GM19099 (cell line): Measurements from ENCODE around the gene SLC35A3.

ENCODE experiments used
- POLR2A ChIP-seq: IDR thresholded peaks from 3 replicates; pipeline ENCODE4 v1.6.1; 2011; ENCODE audit warnings: low read depth; ENCODE audit not compliant: insufficient read length; ENCODE audit errors: extremely low read depth

Gene SLC35A3

DNA sequence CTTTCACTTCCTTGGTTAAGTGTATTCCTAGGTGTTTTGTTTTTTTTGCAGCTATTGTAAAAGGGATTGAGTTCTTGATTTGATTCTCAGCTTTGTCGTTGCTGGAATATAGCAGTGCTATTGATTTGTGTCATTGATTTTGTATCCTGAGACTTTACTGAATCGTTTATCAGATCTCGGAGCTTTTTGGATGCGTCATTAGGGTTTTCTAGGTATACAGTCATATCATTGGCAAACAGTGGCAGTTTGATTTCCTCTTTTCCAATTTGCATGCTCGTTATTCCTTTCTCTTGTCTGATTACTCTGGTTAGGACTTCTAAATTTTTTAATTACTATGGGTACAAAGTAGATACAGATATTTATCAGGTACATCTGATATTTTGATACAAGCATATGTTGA lies 75.4 kb downstream of the SLC35A3 start:
- no peak for TF ChIP-seq POLR2A

DNA sequence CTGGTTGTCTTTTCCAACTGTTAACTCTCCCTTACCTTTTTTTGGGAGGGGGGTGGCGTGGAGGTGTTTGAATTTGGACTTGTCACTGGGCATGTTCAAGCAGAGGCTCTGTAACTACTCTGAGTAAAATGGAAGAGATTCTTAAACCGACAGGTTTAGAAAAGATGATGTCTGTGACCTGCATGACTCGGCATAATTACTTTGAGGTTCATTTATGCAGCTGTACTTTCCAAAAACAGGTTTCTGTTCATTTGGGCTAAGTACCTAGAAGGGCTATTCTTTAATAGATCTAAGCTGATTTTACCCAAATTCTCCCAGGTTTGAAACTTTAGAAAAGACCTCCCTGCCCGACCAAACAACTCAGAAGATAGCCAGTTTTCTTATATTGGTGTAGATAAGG lies 80.3 kb downstream of the SLC35A3 start:
- TF ChIP-seq POLR2A = no peak

DNA sequence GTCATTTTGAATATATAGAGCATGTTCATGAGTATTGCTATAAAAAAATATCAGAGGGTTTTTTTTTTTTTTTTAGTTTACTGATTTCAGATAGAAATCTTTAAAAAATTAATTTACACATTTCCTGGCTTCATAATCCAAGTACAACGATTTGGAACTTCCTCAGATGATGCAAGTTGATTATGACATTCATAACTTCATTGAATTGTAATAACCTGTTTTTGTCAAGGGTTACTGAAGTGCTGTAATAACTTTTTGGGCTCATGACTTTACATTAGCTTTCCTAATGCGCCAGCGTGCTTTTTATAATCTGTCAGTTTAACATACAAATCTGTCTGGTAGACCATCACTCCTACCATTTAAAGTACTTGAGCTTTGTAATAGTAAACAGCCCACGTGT lies 81.6 kb downstream of the SLC35A3 start:
- no peak for TF ChIP-seq POLR2A

DNA sequence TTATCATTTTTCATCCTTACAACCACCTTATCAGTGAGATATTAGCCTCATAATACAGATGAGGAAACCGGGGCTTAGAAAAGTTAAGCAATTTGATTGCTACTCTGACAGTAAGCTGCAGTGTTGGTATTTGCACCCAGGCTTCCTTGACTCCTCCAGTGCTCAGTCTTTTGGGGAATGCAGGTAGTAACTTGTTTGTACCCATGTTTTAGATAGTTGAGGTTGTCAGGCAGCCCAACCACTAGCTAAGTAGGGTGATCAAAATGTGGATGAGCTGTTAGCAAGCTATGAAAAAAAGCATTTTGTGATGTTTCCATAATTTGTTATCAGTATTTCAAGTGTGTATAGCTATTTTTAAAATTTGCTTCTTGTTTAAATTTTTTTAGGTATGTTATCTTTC lies 82.1 kb downstream of the SLC35A3 start:
- TF ChIP-seq POLR2A = no peak

DNA sequence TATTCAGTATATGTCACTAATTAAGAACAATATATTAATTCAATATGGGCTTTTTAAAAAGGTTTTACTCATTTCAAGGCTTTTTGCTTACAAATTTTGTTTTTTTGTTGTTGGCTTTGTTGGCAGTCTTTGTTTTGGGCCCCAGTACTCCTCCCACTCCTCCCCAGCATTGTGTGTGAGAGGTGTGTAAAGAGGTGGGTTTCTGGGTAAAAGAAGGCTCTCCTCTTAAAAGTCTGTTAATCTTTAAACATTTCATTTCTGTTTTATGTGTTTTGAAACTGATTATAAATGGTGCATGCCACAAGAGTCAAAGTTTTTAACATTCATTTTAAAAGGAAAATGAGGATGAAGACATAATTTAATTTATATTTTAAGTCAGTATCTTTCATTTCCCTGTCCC lies 83.3 kb downstream of the SLC35A3 start:
- TF ChIP-seq POLR2A = no peak

DNA sequence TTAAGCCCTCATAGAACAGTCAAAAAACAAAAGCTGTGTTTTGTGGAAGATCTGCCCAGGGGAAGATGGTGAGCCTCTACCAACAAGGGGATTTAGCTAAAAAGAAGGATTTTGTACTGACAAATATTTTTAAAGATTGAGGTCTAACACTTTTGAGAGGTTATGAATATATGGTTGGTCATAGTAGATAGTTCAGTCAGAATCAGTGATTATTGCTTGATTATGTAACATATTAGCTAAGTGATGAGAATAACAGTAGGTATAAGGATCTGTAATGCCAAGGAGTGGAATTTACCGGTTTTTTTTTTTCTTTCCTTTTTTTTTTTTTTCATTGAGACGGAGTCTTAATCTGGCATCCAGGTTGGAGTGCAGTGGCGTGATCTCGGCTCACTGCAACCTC lies 83.9 kb downstream of the SLC35A3 start:
- TF ChIP-seq POLR2A = no peak

DNA sequence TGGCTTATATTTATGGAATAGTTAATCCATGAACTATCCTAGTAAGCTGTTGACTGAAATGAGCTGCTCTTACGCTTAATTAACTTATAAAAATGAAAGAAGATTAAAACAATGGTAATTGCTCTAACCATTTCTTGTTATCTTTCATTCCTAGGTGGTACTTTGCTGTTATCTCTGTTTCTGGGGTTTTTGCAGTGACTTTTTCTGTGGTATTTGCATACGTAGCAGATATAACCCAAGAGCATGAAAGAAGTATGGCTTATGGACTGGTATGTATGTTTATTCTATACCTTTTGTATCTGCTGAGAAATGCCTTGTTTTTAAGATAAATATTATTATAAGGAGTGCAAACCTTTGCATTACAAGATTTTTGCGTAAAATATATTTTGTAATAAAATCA lies 91.9 kb downstream of the SLC35A3 start:
- no peak for TF ChIP-seq POLR2A

DNA sequence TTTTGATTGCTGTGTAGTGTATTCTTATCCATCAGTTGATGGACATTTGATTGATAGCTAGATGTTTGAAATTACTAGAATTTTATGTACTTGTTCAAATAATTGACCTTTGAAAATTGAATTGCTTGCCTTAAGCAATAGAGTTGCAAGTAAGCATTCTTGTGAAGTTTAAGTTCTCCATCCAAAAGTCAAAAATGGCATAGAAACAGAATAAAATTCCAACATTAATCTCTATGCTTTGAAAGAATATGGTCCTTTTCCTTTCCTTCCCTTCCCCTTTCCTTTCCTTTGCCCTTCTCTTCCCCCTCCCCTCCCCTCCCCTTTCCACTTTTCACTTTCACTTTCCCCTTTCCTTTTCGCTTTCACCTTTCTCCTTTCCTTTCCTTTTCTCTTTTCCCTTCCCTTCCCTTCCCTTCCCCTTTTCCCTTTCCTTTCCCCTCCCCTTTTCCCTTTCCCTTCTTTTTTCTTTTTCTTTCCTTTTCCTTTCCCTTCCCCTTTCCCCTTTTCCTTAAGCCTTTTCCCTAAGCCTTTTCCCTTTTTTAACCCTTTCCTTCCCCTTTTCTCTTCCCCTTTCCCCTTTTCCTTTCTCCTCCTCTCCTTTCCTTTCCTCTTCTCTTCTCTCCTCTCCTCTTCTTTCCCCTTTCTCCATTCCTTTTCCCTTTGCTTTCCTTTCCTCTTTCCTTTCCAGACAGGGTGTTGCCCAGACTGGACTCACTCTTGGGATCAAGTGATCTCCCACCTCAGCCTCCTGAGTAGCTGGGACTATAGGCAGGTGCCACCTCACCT lies 95.6 kb downstream of the SLC35A3 start:
- no peak for TF ChIP-seq POLR2A

DNA sequence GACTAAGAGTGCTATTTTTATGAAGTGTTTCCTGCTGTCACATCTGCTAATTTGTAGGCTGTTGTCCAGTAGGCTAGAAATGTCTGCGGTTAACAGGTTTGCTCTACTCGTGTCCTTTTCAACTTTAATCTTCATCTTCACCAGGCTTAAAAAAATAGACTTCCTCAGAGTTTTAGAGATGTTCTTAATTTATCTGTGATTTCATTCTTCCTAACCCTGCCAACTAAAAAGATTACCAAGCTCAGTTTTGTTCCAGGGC lies 96.1 kb downstream of the SLC35A3 start:
- no peak for TF ChIP-seq POLR2A

DNA sequence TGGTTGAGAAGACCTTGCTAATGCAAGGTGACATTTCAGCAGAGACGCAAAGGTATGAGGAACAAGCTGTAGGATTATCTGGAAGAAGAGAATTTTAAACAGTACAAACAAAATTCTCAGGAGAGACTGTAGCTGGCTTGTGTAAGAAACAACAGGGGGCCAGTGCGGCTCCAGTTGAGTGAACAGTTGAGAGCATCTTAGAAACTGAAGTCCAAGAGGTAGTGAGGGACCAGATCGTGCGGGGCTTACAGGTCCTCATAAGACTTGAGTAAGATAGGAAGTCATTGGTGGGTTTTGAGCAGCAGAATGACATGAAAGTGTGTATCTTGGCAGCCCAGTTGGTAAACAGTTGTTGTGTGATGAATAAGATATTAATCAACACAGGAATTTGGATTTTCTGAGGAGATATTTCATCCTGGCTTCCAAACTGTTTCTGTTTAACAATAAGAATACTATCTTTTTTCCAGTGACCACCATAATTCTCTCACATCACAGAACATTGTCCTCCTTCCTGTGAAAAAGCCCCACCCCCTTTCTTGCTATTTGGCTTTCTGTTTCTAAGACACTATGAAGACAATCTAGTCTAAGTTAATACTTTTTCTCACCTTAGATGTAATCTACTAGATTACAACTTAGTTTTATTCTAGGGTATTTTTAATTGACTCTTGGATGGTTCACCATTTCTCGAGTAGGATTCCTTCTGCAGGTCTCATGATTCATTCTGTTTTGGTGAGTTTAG lies 100.6 kb downstream of the SLC35A3 start:
- TF ChIP-seq POLR2A = no peak

DNA sequence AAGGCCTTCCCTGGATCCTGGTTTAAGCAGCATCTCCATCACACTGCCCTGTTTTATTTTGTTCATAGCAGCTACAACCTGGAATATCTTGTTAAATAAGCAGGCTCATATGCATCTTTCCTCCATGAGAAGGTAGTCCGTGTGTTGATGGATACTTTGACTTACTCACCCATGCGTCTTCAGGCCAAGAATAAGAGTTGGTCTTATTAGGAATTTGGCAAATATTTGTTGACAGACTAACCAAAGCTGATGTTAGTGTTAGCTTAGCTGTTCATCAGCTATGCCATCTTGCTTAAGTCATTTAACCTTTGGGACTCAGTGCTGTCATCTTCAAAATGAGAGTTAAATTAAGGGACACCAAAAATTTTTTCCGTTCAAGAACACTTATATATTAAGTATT lies 103.7 kb downstream of the SLC35A3 start:
- no peak for TF ChIP-seq POLR2A

DNA sequence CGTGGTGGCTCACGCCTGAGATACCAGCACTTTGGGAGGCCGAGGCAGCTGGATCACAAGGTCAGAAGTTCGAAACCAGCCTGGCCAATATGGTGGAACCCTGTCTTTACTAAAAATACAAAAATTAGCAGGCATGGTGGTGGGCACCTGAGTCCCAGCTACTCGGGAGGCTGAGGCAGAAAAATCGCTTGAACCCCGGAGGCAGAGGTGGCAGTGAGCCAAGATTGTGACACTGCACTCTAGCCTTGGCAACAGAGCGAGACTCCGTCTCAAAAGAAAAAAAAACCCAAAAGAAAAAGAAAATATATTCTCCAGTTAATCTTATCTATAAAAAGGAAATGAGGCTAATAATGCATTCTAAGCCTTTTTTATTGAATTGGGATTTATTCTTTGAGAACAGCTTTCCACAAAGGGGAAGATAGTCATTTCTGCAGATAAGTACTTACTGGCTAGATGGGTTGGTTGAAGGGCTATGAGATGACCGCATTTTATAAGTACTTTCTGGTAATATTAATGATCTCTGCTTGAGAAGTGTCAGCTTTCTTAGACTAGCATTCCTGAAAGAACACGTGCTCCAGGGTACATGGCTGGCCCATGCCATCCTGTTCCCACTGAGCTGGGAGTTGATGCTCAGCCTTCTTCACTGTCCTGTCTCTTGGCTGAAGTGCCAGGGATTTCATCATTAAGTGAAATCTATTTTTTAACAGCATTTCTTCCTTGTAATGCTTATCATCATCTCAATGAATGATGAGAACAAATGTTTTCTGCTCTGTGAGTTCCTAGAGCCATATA lies 105.0 kb downstream of the SLC35A3 start:
- no peak for TF ChIP-seq POLR2A

DNA sequence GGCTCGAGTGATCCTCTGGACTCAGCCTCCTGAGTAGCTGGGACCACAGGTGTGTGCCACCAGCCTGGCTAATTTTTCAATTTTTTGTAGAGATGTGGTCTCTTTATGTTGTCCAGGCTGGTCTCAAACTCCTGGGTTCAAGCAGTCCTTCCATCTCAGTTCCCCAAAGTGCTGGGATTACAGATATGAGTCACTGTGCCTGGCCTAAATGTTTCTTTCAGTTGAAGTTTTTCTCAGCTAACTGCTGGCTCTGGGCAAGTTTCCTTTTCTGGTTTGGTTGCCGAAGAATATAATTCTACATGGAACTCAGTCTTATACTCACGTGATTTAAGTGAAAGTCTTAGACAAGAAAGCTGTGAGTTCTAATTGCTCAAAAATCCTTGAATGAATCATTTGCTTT lies 106.0 kb downstream of the SLC35A3 start:
- no peak for TF ChIP-seq POLR2A

DNA sequence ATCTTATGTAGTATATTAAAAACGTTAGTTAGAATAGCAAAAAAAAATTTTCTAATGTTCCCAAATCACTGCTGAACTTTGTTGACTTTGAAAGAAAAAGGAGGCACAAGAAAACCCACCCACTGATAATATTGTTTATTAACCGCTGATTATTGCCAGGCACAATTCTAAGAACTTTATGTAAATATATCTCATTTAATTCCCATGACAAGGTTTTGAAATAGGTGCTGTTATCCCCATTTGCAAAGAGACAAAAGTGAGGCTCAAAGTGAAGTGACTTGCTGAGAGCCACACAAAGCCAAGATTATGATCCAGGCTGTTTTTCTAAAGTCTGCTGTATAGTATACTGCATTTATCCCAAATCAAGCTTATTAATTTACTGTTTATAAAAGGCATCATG lies 106.5 kb downstream of the SLC35A3 start:
- TF ChIP-seq POLR2A = no peak

DNA sequence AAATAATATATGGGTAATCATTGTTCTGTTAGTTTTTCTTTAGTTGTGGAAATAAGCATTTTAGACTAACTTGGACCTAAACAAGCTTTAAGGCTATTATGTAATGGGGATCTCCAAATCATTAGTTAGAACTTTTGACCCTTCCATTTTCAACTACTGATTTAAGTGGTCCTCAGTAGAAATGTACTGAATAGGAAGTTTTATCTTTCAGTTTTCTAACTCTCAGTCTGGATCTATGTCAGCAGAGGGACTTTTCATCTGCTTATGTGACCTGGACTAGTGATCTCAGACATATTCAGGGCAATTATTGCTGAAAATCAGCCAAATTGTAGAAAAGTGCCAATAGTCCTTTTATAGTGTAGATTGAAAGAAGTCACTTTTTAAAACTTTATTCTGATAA lies 106.9 kb downstream of the SLC35A3 start:
- TF ChIP-seq POLR2A = no peak

DNA sequence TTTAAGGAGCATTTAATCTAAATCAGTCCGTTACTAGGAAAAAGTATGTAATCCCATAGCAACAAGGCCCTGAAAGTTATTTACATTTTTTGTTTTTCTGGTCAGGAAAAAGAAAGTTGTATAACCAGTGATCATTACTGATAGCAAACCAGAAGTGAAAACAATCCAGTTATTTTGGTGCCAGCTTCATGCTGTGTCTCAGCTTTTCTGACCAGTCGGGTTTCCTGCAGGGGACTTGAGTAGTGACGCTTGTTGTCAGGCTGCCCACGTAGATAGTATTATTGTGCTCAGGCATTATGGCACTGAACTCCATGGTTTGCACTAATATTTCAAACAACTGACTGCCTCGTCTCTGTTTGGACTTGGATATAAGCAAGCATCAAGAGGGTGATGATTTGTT lies 107.7 kb downstream of the SLC35A3 start:
- TF ChIP-seq POLR2A = no peak
